Progenitor cell of endocrine pancreas (in vitro differentiated cells): ENCODE measurements around the gene TCERG1L. TPM values are rescaled to one million over a fixed set of nuclear protein-coding genes. Genes with fewer than 3 reads are reported as not detected.

Source experiments
- DNase-seq: peaks from one replicate; pipeline ENCODE4 v3.0.0; 2021; ENCODE audit warnings: low spot score; ENCODE audit not compliant: unreplicated experiment
- H3K27ac Mint-ChIP-seq: 2 replicates; pipeline ENCODE4 v1.8.0; 2021; ENCODE audit warnings: mild to moderate bottlenecking, moderate library complexity, mixed read lengths
- H3K27me3 Mint-ChIP-seq: 2 replicates; pipeline ENCODE4 v1.8.0; 2021; ENCODE audit warnings: mixed read lengths
- H3K36me3 Mint-ChIP-seq: 2 replicates; pipeline ENCODE4 v1.8.0; 2022; ENCODE audit warnings: mixed read lengths; ENCODE audit not compliant: insufficient read depth
- H3K4me1 Mint-ChIP-seq: 2 replicates; pipeline ENCODE4 v1.8.0; 2021; ENCODE audit warnings: low read depth, mixed read lengths
- H3K4me3 Mint-ChIP-seq: 2 replicates; pipeline ENCODE4 v1.8.0; 2021; ENCODE audit warnings: low read depth, mild to moderate bottlenecking, moderate library complexity, mixed read lengths
- H3K9me3 Mint-ChIP-seq: 2 replicates; pipeline ENCODE4 v1.8.0; 2021; ENCODE audit warnings: low read depth, mixed read lengths
- total RNA-seq: library from RNA; stranded (reverse); gene quantifications from 2 replicates; pipeline ENCODE4 v1.2.1, GENCODE V29; 2021
- TF ChIP-seq, protein P1 (sequence below): fragments of 200-600 bp; sonication (generic); IDR thresholded peaks from one replicate; pipeline ENCODE4 v1.5.0; 2021; ENCODE audit warnings: antibody characterized with exemption, mild to moderate bottlenecking; ENCODE audit not compliant: unreplicated experiment

Gene TCERG1L
- total RNA-seq, 1 donor from 2014 or later = 0.53 TPM

DNA sequence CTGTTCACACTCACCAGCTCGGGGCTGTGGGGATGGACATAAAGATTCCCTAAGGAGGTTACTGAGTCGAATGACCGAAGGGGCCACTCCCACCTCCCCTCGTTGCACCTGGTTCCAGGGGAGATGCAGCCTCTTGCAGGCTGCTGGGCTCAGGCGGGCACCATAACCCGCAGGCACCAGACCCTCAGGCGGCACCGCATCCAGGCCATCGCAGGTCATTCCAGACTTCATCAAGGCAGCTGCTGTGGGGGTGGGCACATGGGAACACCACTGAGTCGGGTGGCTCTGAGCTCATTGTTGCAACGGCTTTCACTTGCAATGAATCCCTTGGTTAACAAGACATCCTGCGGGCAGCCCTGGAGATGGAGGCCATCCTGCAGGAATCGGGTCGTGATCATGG, 221.7 kb downstream of the TCERG1L start:
- Mint-ChIP-seq H3K27ac (no peak overlapping the region), H3K36me3 (no peaks in the 10 kb centered on the region), H3K9me3 (no peaks in the 10 kb centered on the region), H3K4me3 (no peak overlapping the region), H3K27me3 (peaks cover 28% of the 10 kb centered on the region), H3K4me1 (peaks cover 5% of the 10 kb centered on the region)
- TF ChIP-seq, protein P1, sequence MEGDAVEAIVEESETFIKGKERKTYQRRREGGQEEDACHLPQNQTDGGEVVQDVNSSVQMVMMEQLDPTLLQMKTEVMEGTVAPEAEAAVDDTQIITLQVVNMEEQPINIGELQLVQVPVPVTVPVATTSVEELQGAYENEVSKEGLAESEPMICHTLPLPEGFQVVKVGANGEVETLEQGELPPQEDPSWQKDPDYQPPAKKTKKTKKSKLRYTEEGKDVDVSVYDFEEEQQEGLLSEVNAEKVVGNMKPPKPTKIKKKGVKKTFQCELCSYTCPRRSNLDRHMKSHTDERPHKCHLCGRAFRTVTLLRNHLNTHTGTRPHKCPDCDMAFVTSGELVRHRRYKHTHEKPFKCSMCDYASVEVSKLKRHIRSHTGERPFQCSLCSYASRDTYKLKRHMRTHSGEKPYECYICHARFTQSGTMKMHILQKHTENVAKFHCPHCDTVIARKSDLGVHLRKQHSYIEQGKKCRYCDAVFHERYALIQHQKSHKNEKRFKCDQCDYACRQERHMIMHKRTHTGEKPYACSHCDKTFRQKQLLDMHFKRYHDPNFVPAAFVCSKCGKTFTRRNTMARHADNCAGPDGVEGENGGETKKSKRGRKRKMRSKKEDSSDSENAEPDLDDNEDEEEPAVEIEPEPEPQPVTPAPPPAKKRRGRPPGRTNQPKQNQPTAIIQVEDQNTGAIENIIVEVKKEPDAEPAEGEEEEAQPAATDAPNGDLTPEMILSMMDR = no peak
- no peak for DNase-seq

DNA sequence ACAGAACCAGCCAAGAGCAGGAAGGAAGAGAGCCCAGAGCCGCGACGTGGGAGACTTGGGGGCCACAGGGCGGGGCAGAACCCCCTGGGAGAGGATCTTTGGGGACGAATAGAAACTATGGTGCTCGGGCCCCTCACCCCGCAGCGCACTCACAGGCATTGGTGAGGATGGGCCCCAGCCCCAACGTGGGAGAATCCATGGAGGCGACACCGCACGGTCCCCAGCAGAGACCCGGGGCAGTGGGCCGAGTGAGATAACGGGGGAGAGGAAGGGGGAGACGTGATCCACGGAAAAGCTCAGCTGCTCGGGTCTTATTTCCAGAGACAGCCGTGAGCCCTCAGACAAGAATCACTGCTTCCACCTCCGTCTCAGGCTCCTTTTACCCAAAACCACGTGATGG, 222.4 kb downstream of the TCERG1L start:
- DNase-seq = no peak
- TF ChIP-seq, protein P1 = no peak
- no peak overlapping the region for H3K27ac Mint-ChIP-seq
- H3K36me3 Mint-ChIP-seq = no peaks in the 10 kb centered on the region
- no peak overlapping the region for H3K4me3 Mint-ChIP-seq
- H3K4me1 Mint-ChIP-seq = peaks cover 4% of the 10 kb centered on the region
- H3K9me3 Mint-ChIP-seq = no peaks in the 10 kb centered on the region
- H3K27me3 Mint-ChIP-seq = peaks cover 28% of the 10 kb centered on the region

DNA sequence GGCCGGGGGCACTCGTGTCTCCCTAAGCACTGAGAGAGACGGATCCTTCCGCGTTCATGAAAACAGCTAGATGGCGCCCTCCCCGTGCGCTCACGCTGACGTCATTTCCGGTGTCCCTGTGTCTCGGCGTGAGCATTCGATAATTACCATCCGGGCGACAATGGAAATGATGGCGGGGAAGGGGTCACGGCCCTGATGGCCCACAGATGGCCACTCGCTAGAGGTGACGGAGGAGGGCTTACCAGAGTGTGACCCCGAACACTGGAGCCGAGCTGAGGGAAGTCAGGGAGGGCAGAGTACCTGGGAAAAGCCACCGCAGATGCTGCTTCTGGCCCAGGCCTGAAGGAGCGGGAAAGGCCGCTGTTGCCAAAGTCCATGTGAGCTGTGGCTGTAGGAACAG, 222.9 kb downstream of the TCERG1L start:
- TF ChIP-seq, protein P1 = no peak
- Mint-ChIP-seq H3K4me1 (peaks cover 4% of the 10 kb centered on the region), H3K27me3 (peaks cover 29% of the 10 kb centered on the region), H3K36me3 (no peaks in the 10 kb centered on the region), H3K27ac (no peak overlapping the region), H3K9me3 (no peaks in the 10 kb centered on the region), H3K4me3 (no peak overlapping the region)
- DNase-seq = no peak

DNA sequence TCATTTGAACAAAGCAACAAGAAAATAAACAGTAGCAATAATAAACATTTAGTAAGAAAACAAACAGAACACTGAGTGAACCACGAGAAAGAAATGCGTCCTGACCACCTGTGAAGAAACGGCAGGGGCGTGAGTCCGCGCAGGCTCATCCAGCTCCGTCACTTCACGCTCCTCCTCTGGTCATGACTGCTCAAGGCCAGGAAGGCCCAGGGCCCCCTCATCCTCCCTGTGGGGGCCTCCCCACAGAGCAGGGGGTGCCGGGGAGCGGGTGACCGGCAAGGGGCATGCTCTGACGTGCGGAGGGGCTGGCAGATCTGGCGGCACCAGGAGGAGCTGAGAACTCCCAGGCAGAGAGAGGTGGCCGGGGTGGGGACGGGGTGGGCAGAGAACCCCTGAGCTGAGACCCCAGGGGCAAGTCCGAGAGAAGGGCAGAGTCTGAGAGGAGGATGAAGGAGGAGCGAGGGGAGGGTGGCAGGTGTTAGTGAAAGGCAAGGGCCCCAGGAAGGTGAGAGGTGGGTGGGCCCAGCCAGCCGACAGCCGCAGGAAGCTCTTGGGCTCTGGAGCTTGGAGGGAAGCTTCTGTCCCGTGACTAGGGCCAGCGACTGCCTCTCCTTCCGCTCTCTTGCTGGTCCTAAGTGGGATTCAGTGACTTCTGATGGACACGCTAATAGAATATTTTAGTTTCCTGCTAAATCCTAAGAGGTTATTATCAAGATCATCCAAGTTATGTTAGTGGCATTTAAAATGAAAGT, 223.9 kb downstream of the TCERG1L start:
- H3K4me1 Mint-ChIP-seq = peaks cover 4% of the 10 kb centered on the region
- no peak for DNase-seq
- H3K27ac Mint-ChIP-seq = no peak overlapping the region
- no peak overlapping the region for H3K4me3 Mint-ChIP-seq
- H3K36me3 Mint-ChIP-seq = no peaks in the 10 kb centered on the region
- peaks cover 36% of the 10 kb centered on the region for H3K27me3 Mint-ChIP-seq
- no peaks in the 10 kb centered on the region for H3K9me3 Mint-ChIP-seq
- TF ChIP-seq, protein P1 = no peak

DNA sequence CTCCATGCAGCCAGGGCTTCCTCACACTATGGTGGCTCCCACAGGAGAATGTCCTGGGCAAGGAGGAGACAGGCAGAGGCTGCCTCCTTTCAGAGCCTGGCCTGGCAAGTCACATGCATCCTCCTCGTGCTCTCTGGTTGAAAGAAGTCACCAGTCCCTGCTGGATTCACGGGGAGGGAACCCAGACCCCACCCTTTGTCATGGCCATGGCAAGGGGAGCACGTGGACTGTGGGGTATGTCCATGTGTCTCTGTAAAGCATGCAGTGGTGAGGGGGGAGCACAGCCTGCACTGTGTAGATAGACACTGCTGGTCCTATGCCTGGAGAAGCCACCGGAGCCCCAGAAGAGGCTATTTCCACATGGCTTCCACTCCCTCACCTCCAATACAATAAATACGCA, 225.0 kb downstream of the TCERG1L start:
- peaks cover 2% of the 10 kb centered on the region for H3K4me1 Mint-ChIP-seq
- peaks cover 32% of the 10 kb centered on the region for H3K27me3 Mint-ChIP-seq
- TF ChIP-seq, protein P1 = no peak
- no peaks in the 10 kb centered on the region for H3K9me3 Mint-ChIP-seq
- no peak overlapping the region for H3K4me3 Mint-ChIP-seq
- H3K36me3 Mint-ChIP-seq = no peaks in the 10 kb centered on the region
- no peak for DNase-seq
- no peak overlapping the region for H3K27ac Mint-ChIP-seq
